Neuronal stem cell (in vitro differentiated cells): ENCODE data around the gene EGFL8. TPM values are rescaled to one million over a fixed set of nuclear protein-coding genes. Genes with fewer than 3 reads are reported as not detected.

Experiments
- DNase-seq: peaks from one replicate; pipeline ENCODE4 v3.0.0-alpha.2; 2013; ENCODE audit warnings: low spot score
- H2AFZ ChIP-seq: one replicate; pipeline ENCODE4 v1.6.1; 2013; ENCODE audit warnings: mild to moderate bottlenecking, low read length, inconsistent platforms
- H2AK5ac ChIP-seq: 2 replicates; pipeline ENCODE4 v1.6.1; 2013; ENCODE audit warnings: low read depth, mild to moderate bottlenecking, inconsistent platforms, low read length, moderate library complexity, mixed read lengths
- H2BK120ac ChIP-seq: 2 replicates; pipeline ENCODE4 v1.6.1; 2013; ENCODE audit warnings: low read depth, mild to moderate bottlenecking, inconsistent platforms, low read length, moderate library complexity, mixed read lengths
- H2BK12ac ChIP-seq: one replicate; pipeline ENCODE4 v1.6.1; 2013; ENCODE audit warnings: low read length, inconsistent platforms
- H2BK15ac ChIP-seq: 2 replicates; pipeline ENCODE4 v1.6.1; 2013; ENCODE audit warnings: mild to moderate bottlenecking, low read length, inconsistent platforms, mixed read lengths
- H2BK5ac ChIP-seq: one replicate; pipeline ENCODE4 v1.6.1; 2013; ENCODE audit warnings: inconsistent platforms, mild to moderate bottlenecking, low read length, moderate library complexity
- H3K14ac ChIP-seq: one replicate; pipeline ENCODE4 v1.6.1; 2013; ENCODE audit warnings: low read length, inconsistent platforms
- H3K18ac ChIP-seq: 2 replicates; pipeline ENCODE4 v1.6.1; 2013; ENCODE audit warnings: low read length, inconsistent platforms
- H3K23ac ChIP-seq: 2 replicates; pipeline ENCODE4 v1.6.1; 2013; ENCODE audit warnings: low read depth, mild to moderate bottlenecking, mixed read lengths, low read length, inconsistent platforms; ENCODE audit not compliant: poor library complexity
- H3K27ac ChIP-seq: replicated peaks from 3 replicates; pipeline ENCODE4 v1.5.1; 2013; ENCODE audit warnings: low read length, inconsistent platforms
- H3K27me3 ChIP-seq, 3 experiments: 2 replicates each; pipeline ENCODE4 v1.6.1; 2013; ENCODE audit warnings: low read length in 3 of 3, mild to moderate bottlenecking in 2 of 3, inconsistent platforms in 1 of 3, low read depth in 1 of 3, mixed read lengths in 1 of 3, moderate library complexity in 1 of 3; ENCODE audit not compliant: control insufficient read depth in 3 of 3, insufficient read depth in 3 of 3
- H3K36me3 ChIP-seq, 2 donors: replicated peaks in 1 of 2; 2 replicates each; pipeline ENCODE4 v1.6.1; 2013; ENCODE audit warnings: low read length in 2 of 2; ENCODE audit not compliant: control insufficient read depth in 2 of 2, insufficient read depth in 2 of 2
- H3K4ac ChIP-seq: 2 replicates; pipeline ENCODE4 v1.6.1; 2013; ENCODE audit warnings: inconsistent platforms, mild to moderate bottlenecking, low read length, moderate library complexity
- H3K4me1 ChIP-seq, 2 donors: 1 replicate in 1 of 2; 2 replicates in 1 of 2; pipeline ENCODE4 v1.6.1; 2013; ENCODE audit warnings: low read length in 2 of 2, low read depth in 1 of 2; ENCODE audit not compliant: control insufficient read depth in 2 of 2, insufficient read depth in 1 of 2
- H3K4me2 ChIP-seq: one replicate; pipeline ENCODE4 v1.6.1; 2013; ENCODE audit warnings: mild to moderate bottlenecking, low read length, inconsistent platforms; ENCODE audit not compliant: insufficient read depth, poor library complexity, severe bottlenecking
- H3K4me3 ChIP-seq, 2 donors: 2 replicates each; pipeline ENCODE4 v1.5.1; 2013; ENCODE audit warnings: low read length in 2 of 2, mild to moderate bottlenecking in 2 of 2, inconsistent platforms in 1 of 2, moderate library complexity in 1 of 2
- H3K79me1 ChIP-seq: one replicate; pipeline ENCODE4 v1.6.1; 2013; ENCODE audit warnings: low read depth, mild to moderate bottlenecking, inconsistent platforms, low read length, moderate library complexity
- H3K9ac ChIP-seq: one replicate; pipeline ENCODE4 v1.6.1; 2013; ENCODE audit warnings: mild to moderate bottlenecking, low read depth, low read length, inconsistent platforms; ENCODE audit not compliant: poor library complexity
- H3K9me3 ChIP-seq, 2 donors: replicated peaks in 1 of 2; 2 replicates each; pipeline versions ENCODE3 to v1.6.1; 2013; ENCODE audit warnings: low read length in 2 of 2, mild to moderate bottlenecking in 2 of 2, inconsistent platforms in 1 of 2, low read depth in 1 of 2, mixed read lengths in 1 of 2, moderate library complexity in 1 of 2; ENCODE audit not compliant: control insufficient read depth in 2 of 2, insufficient read depth in 1 of 2
- H4K8ac ChIP-seq: one replicate; pipeline ENCODE4 v1.6.1; 2013; ENCODE audit warnings: low read depth, mild to moderate bottlenecking, inconsistent platforms, low read length, moderate library complexity
- H4K91ac ChIP-seq: one replicate; pipeline ENCODE4 v1.6.1; 2013; ENCODE audit warnings: low read length, low read depth, mild to moderate bottlenecking, inconsistent platforms; ENCODE audit not compliant: poor library complexity
- WGBS, 2 donors: extraction: QIAGEN DNeasy Blood & Tissue Kit; methylation state at CpG; one replicate each; pipeline ENCODE4 v1.1.7; 2013; ENCODE audit warnings: missing lambda C conversion rate in 2 of 2, mixed read lengths in 1 of 2; ENCODE audit not compliant: insufficient read length in 2 of 2, insufficient replicate concordance in 1 of 2; ENCODE audit errors: extremely low coverage in 2 of 2; 5-methylcytosine and 5-hydroxymethylcytosine counted together
- small RNA-seq: library from polyadenylated mRNA; stranded (forward); fragments of <200 nt; extraction: miRNeasy Mini kit (QIAGEN cat#:217004); gene quantifications from one replicate; pipeline ENCODE3, GENCODE V24; 2013; ENCODE audit not compliant: insufficient read depth

The EGFL8 gene

GRCh38 chr6:32216285-32216684 lies 51.9 kb downstream of the EGFL8 start:
- Histone ChIP-seq H3K9ac (no peak overlapping the region), H3K18ac (no peak overlapping the region), H3K4me2 (no peak overlapping the region), H3K27ac (no peak overlapping the region), H3K4me3 (no peak overlapping the region), H3K9me3 (no peaks in the 10 kb centered on the region), H4K8ac (no peak overlapping the region), H3K79me1 (no peaks in the 10 kb centered on the region), H3K4me1 (no peaks in the 10 kb centered on the region), H3K14ac (no peak overlapping the region), H2AK5ac (no peak overlapping the region), H3K23ac (no peak overlapping the region), H3K27me3 (peaks cover 0 to 37% (median 0%) of the 10 kb centered on the region in 3 experiments), H4K91ac (no peak overlapping the region), H2BK5ac (no peak overlapping the region), H3K4ac (no peak overlapping the region), H2AFZ (no peak overlapping the region), H2BK120ac (no peak overlapping the region), H2BK12ac (no peak overlapping the region), H2BK15ac (no peak overlapping the region), H3K36me3 (no peaks in the 10 kb centered on the region)
- WGBS, 2 donors: no CpG with 5 or more reads among the region's 10 CpGs
- no peak for DNase-seq

- Histone ChIP-seq H3K4me2 (no peak overlapping the region), H2BK120ac (no peak overlapping the region), H3K9me3 (no peaks in the 10 kb centered on the region), H2AK5ac (peak overlapping the region; percentile 91), H2AFZ (no peak overlapping the region), H3K9ac (no peak overlapping the region), H4K91ac (peak overlapping the region; percentile 22), H3K4me1 (no peaks in the 10 kb centered on the region), H4K8ac (no peak overlapping the region), H3K27me3 (peaks cover 0 to 37% (median 0%) of the 10 kb centered on the region in 3 experiments), H3K36me3 (no peaks in the 10 kb centered on the region), H2BK5ac (no peak overlapping the region), H2BK15ac (peak overlapping the region; percentile 35), H3K27ac (no peak overlapping the region), H3K4ac (no peak overlapping the region), H3K18ac (no peak overlapping the region), H2BK12ac (no peak overlapping the region), H3K79me1 (no peaks in the 10 kb centered on the region), H3K14ac (no peak overlapping the region), H3K23ac (no peak overlapping the region), H3K4me3 (peak overlapping the region in 1 of 2 donors; percentile 8)
- no CpG with 5 or more reads among the region's 11 CpGs for whole genome bisulfite sequencing, 2 donors
- DNase-seq: no peak
Measured at GRCh38 chr6:32216998-32217397, 52.6 kb downstream of the EGFL8 start.

Small RNAs within 50 kb of the gene (small RNA-seq; reads per million reads assigned to genes)
- gene AL662884.1 (not detected), gene MIR6833 (1.6 reads per million)
